Neural cell (in vitro differentiated cells): ENCODE results near the gene ARL6IP5.

Source experiments
- CTCF ChIP-seq: fragments of 450-650 bp; IDR thresholded peaks from 2 replicates; pipeline ENCODE4 v1.5.1; 2014; ENCODE audit warnings: antibody characterized with exemption, mild to moderate bottlenecking, moderate library complexity; ENCODE audit not compliant: poor library complexity, severe bottlenecking
- MXI1 ChIP-seq: fragments of 450-650 bp; conservative IDR thresholded peaks from 2 replicates; pipeline ENCODE4 v1.6.1; 2014; ENCODE audit warnings: antibody characterized with exemption, mild to moderate bottlenecking; ENCODE audit not compliant: poor library complexity, severe bottlenecking
- POLR2AphosphoS5 ChIP-seq: IDR thresholded peaks from 2 replicates; pipeline ENCODE4 v1.6.1; 2012
- REST ChIP-seq: IDR thresholded peaks from 2 replicates; pipeline ENCODE4 v1.6.1; 2012; ENCODE audit warnings: borderline replicate concordance
- SMC3 ChIP-seq: fragments of 450-650 bp; conservative IDR thresholded peaks from 2 replicates; pipeline ENCODE4 v1.6.1; 2014; ENCODE audit warnings: antibody characterized with exemption, mild to moderate bottlenecking, moderate library complexity; ENCODE audit not compliant: poor library complexity

GRCh38 chr3:69119138-69119537 is 34.4 kb downstream of the ARL6IP5 start:
- TF ChIP-seq CTCF (no peak), REST (no peak), SMC3 (no peak), MXI1 (no peak), POLR2AphosphoS5 (no peak)
